ENCODE measurements around the gene CBX3.
"Not testable (repeated sequence)": the region's sequence is repeated elsewhere in the genome, so short reads cannot be mapped to it uniquely, and the experiment has no call there.

- TF ChIP-seq POLR2A (IDR thresholded peaks at IDR 0.05); CTCF (IDR thresholded peaks at IDR 0.05 in 4 of 5, conservative IDR thresholded peaks at IDR 0.05 in 1 of 5): not testable (repeated sequence)
Measured at GRCh38 chr7:26194764-26195163, 6.8 kb upstream of the CBX3 start.
